GM19035 (cell line): Measurements from ENCODE around the gene GGTA1.
"Not testable (repeated sequence)": the region's sequence is repeated elsewhere in the genome, so short reads cannot be mapped to it uniquely, and the experiment has no call there.

Experiments used
- ATAC-seq: cut with Tn5 transposase; IDR thresholded peaks from one replicate; pipeline ENCODE4 v1.9.1; 2021; ENCODE audit not compliant: unreplicated experiment

The GGTA1 gene

GRCh38 chr9:121499427-121500164 lies at the start of gene GGTA1:
Gene GGTA1, minus strand, starts transcription at chr9:121499844. Its CDS starts 31,922 bp downstream, at chr9:121467922.
- no peak for ATAC-seq

- ATAC-seq = no peak
Observed at GRCh38 chr9:121548666-121549065, 49.0 kb upstream of the GGTA1 start.

GRCh38 chr9:121545875-121546423 lies 46.3 kb upstream of the GGTA1 start:
- ATAC-seq = peak; percentile 82

- ATAC-seq = no peak
Observed at GRCh38 chr9:121545150-121545874, 45.7 kb upstream of the GGTA1 start.

GRCh38 chr9:121542025-121542424 lies 42.4 kb upstream of the GGTA1 start:
- ATAC-seq = no peak

GRCh38 chr9:121541256-121541655 lies 41.6 kb upstream of the GGTA1 start:
- ATAC-seq = no peak

GRCh38 chr9:121538221-121538620 lies 38.6 kb upstream of the GGTA1 start:
- ATAC-seq = no peak

GRCh38 chr9:121537283-121537682 lies 37.6 kb upstream of the GGTA1 start:
- ATAC-seq = no peak

- ATAC-seq = no peak
Observed at GRCh38 chr9:121532881-121533280, 33.2 kb upstream of the GGTA1 start.

- ATAC-seq = no peak
Observed at GRCh38 chr9:121529237-121529987, 29.8 kb upstream of the GGTA1 start.

GRCh38 chr9:121528642-121529041 lies 29.0 kb upstream of the GGTA1 start:
- no peak for ATAC-seq

- no peak for ATAC-seq
Observed at GRCh38 chr9:121527371-121527770, 27.7 kb upstream of the GGTA1 start.

GRCh38 chr9:121519688-121520087 lies 20.0 kb upstream of the GGTA1 start:
- not testable (repeated sequence) for ATAC-seq

- no peak for ATAC-seq
Observed at GRCh38 chr9:121518634-121519033, 19.0 kb upstream of the GGTA1 start.

- not testable (repeated sequence) for ATAC-seq
Observed at GRCh38 chr9:121513166-121513565, 13.5 kb upstream of the GGTA1 start.

GRCh38 chr9:121510766-121511550 lies 11.3 kb upstream of the GGTA1 start:
- ATAC-seq = no peak

- no peak for ATAC-seq
Observed at GRCh38 chr9:121509180-121509579, 9.5 kb upstream of the GGTA1 start.

GRCh38 chr9:121508415-121508814 lies 8.8 kb upstream of the GGTA1 start:
- ATAC-seq = no peak

GRCh38 chr9:121505903-121506735 lies 6.5 kb upstream of the GGTA1 start:
- no peak for ATAC-seq

GRCh38 chr9:121503444-121503843 lies 3.8 kb upstream of the GGTA1 start:
- no peak for ATAC-seq
